OCI-LY7 (cell line): ENCODE measurements around the gene IL17REL.

Experiments
- CTCF ChIP-seq: fragments of 200-600 bp; sonication (generic); conservative IDR thresholded peaks from 2 replicates; pipeline ENCODE4 v1.5.1; 2014; ENCODE audit warnings: mild to moderate bottlenecking, antibody characterized with exemption, low read length, moderate library complexity, mixed read lengths
- EZH2phosphoT487 ChIP-seq: fragments of 200-600 bp; sonication (generic); IDR thresholded peaks from 2 replicates; pipeline ENCODE4 v1.6.1; 2018; ENCODE audit warnings: low read depth, borderline replicate concordance, mild to moderate bottlenecking, mixed run types, antibody characterized with exemption, low read length, moderate library complexity, mixed read lengths

- TF ChIP-seq CTCF = no peak
- no peak for TF ChIP-seq EZH2phosphoT487
Measured at GRCh38 chr22:50044485-50045118, 32.0 kb upstream of the IL17REL start.
